Stimulated activated CD4-positive, alpha-beta T cell treated with anti-CD3 and anti-CD28 coated beads, TNF-alpha, amount 100 ng/mL, for 48 hours (primary cell): ENCODE data around the gene IGLL1.
"Not testable (repeated sequence)": the region's sequence is repeated elsewhere in the genome, so short reads cannot be mapped to it uniquely, and the experiment has no call there.

ENCODE experiments used
- DNase-seq, 3 donors: peaks; one replicate each; pipeline ENCODE4 v3.0.0-alpha.2; 2020; ENCODE audit warnings: low read depth in 3 of 3

The IGLL1 gene

DNA sequence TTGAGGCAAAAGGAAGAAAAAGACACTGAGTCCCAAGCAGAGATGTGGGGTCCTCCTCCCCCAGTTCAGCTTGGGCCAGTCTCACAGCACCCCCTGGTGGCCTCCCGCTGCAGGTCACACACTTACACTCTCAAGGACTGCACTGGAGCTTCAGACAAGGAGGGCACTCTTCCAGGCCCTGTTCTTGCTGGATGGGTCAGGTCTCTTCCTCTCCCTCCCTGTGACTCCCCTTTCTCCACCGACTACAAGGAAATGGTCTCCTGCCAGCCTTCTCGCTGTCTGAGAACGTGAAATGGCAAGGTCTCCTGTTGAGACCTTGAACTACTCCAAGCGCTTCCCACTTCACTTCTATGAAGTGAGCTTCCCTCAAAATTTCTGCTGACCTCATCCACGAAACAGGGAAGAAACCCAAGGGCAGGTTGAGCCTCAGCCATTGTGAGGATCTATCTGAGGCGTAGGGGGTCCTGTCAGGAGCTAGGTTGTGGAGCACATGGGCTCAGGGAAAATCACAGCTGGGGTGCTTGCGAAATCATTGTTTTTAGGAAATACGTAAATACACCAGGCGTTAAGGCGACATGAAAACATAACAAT is 11.2 kb upstream of the IGLL1 start:
- DNase-seq, result peak; percentile 15 to 44 (median 27)

DNA sequence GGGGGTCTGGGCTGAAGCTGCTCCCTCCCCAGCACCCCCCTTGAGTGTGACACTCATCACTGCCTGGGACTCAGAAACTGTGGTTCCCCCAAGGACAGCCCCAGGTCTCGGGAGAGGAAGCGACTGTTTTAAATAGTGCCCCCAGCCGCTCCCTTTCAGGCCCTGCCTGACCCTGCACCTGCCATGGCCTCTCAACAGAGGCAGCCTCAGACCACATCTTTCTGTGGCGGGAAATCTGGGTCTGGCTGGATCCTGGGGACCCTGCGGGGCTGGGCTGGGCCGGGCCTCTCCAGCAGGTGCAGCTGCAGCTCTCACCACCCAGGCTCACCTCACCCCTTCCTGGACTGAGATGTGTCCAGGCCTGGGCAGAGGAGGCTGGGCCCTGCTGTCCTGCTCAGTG is 3.7 kb upstream of the IGLL1 start:
- no peak for DNase-seq

DNA sequence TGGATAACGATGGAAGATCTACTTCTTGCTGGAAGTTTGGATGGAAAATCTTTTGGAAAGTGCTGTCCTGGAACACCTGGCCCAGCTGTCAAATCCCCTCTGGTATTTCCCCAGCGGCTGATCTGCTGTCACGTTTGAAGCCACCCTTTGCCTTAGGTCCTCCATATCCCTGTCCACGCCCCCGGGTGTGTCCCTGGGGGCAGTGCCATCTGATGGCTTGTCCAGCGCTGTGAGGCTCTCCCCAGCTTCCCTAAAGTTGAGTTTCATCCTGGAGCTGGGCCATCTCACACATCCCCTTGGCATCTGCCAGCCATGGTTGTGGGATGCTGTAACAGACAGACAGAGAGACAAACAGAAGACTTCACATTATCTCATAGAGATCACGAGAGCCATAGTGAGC is 3.1 kb upstream of the IGLL1 start:
- DNase-seq, result no peak

DNA sequence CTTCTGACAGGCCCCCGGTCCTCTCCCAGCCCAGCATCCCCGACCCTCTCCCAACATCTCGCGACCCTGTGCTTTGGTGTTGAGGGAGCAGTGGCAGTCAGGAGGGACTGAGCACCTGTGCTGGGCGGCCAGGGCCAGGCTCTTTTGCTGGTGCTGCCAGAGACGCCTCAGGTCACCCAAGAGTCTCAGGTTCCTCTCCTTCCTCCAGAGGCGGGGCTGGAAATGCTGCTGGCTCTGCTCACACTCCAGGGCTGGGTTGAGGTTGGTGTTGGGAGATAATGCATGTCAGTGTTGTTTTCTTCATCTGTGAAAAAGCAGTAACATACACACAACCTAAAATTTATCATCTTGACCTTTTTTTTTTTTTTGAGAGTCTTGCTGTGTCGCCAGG is 1.2 kb upstream of the IGLL1 start:
- no peak for DNase-seq

DNA sequence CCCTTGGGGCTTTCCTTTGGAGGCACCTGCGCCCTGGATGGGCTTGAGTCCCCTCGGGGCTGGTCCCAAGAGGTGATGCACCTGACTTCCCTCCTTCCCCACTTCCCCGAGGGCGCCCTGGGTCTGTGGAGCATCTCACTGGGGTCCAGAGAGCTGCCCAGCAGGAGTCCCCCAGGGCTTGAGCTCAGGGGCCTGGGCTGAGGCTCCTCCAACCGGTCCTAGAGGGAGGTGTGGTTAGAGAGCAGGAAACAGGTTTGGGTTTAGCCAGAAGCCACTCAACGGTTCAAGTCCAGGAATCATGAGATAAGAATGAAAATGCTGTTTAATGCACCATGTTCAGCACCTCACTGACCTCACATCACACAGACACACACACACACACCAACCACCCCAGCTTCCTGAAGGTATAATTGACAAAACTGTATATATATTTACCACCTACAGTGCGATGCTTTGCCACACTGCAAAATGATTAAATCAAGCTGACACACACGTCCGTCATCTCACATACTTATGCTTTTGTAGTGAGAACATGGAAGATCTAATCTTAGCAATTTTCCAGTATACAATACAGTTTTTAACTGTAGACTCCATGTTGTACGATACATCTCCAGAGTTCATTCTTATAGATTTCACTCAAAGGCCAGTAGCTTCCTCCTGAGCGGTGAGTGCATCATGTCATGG is 628 bp upstream of the IGLL1 start:
- DNase-seq, result no peak

DNA sequence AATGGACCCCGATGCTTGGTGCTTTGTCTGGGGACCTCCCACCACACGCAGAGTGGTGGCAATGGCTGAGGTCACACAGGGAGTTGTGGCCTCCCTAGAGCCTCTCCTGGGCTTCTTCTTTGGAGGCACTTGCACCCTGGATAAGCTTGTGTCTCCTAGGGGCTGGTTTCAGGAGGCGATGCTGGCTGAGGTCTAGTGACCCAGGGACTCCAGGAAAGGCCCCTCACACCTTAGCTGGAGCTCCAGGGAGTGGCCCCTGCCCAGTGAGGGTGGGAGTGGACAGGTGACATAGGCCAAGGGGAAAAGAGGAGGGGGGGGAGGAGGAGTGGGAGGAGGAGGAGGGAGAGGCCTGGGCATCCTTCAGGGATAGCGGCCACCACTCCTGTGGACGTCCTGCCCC is 810 bp downstream of the IGLL1 start:
- no peak for DNase-seq

DNA sequence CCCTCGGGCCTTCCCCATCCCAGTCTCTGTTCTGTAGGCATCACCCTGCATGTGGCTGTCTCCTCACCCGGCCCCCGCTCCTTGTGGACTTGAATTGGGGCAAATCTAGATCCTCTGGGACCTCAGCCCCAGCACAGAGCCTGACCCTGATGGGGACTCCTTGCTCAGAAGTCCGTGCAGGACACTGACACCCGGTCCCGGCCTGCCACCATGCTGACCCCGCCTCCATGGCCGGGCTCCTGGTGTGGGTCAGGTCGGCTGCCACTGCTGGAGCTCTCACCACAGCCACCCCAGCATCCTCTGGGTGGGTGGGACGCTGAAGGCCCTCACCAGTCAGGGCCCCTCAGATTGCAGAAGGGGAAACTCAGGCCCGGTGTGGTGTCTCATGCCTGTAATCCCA is 1.8 kb downstream of the IGLL1 start:
- DNase-seq, result no peak

DNA sequence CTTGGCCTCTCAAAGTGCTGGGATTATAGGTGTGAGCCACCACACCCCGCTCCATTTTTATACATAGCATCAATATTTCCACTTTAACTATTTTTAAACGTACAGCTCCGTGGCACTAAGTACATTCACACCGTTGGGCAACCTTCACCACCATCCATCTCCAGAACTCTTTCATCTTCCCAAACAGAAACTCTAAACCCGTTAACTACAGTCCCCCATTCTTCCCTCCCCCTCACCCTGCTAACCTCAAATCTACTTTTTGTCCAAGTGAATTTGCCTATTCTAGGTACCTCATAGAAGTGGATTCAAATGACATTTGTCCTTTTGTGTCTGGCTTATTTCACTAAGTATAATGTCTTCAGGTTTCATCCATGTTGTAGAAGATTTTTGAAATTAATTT is 3.4 kb downstream of the IGLL1 start:
- no peak for DNase-seq

DNA sequence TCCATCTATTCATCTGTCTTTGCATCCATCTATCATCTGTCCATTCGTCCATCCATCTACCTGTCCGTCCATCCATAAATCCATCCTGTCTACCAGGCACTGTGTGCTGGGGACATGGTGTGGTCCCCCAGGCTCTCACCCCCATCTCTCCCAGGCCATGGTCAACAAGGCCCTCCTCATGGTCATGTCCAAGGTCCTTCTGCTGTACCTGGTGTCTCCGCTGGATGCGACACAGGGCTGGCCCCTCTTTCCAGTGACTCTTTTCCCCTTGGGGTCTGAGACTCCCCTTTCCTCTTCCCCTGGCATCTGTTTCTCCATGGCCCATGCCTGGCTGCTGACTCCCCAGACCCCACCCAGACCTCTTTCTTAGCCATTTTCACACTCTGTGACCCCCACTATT is 4.5 kb downstream of the IGLL1 start:
- no peak for DNase-seq

DNA sequence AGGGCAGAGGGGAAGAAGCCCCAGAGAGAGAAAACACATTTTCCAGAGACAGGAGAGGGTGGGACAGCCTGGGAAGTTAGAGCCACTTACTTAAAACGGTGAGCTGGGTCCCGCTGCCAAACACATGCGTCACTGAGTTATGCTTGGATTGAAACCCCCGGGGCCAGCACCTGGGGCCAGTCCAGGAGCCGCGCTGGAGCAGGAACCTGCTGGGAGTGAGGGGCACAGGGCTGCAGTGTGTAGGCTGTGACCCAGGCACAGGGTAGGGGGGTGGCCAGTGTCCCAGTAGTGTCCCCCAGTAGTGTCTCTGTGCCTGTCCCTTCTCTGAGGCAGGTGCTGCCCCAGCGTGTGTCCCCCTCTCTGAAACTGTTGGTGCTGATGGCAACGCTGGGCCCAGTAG is 5.2 kb downstream of the IGLL1 start:
- DNase-seq, result no peak

DNA sequence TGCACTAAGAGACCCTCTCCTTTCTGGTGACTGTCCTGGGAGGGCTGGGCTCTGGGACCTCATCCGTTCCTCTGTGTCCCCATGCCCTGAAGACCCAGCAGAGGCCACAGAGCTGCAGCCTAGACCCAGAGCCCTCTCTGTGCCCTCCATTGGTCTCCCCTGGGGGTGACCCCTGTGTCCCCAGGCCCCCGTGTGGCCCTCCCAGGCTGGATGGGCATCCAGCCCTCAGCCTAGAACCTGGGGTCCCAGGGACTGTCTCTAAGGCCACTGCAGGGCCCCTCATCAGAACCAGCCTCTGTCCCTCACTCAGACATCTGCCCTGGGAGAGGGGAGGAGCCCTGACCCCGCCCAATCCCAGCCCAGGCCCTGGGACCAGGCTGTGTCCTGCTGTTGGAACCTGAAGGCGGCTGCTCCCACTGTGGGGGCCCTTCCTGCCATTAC is 5.7 kb downstream of the IGLL1 start:
- no peak for DNase-seq

DNA sequence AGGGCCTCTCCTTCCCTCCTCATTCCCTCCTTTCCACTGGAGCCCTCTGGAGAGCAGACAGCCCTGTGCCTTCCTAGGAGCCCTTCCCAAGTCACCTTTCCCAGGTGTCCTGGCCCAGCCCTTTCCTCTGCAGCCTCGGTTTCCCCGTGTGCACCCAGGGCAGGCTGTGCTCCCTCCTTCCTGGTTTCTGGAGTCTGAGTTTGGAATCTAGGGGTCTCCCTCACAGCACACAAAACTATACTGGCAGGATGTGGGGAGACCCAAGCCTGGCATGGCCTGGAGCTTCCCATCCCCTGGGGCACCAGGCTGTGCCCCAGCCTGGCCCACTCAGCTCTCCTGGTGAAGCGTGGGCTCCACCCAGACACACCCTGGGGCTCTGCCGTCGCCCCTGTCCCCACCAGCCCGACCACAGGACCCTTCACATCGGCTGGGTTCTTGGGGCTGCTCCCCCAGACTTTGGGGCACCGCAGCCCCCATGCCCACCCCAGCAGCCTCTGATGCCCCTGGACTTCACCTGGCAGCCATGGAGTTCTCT is 6.3 kb downstream of the IGLL1 start:
- DNase-seq, result not testable (repeated sequence)

DNA sequence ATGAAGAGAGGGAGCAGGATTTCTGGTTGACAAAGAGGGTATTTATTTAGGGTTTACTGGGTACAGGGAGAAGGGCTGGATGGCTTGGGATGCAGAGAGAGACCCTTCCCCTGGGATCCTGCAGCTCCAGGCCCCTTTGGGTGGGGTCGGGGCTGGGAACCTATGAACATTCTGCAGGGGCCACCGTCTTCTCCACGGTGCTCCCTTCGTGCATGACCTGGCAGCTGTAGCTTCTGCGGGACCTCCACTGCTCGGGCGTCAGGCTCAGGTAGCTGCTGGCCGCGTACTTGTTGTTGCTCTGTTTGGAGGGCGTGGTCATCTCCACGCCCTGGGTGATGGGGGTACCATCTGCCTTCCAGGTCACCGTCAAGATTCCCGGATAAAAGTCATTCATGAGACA is 7.0 kb downstream of the IGLL1 start:
- not testable (repeated sequence) for DNase-seq

DNA sequence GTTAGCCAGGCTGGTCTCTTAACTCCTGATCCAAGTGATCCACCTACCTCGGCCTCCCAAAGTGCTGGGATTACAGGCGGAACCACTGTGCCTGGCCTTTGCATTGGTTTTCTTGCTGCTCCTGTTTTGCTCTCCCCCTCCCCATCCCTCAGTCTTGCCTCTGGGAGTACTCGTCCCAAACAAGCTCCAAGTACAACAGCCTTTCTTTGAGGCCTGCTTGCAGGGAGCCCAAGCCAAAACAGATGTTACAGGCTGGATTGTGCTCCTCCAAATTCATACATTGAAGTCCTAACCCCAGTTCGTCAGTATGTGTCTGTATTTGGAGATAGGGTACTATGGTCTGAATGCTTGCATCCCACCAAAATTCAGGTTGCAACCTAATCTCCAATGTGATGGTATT is 8.6 kb downstream of the IGLL1 start:
- no peak for DNase-seq

DNA sequence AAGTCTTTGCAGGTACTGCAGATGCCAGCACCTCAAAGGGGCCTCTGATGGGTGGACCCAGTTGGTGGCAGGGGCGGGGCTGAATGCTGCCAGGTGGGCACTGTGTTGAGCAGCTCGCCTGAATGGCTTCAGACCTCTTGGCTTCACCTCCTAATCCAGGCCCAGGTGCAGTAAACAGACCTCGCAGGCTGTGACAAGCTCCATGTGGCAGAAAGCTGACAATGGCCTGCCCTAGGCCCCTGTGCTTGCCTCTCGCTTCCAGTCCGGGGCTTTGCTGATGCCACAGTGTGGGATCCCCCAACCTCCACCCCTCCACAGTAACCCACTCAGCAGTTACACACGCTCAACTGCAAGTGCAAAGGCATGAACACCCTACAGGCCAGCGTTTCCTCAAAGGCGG is 9.4 kb downstream of the IGLL1 start:
- no peak for DNase-seq

DNA sequence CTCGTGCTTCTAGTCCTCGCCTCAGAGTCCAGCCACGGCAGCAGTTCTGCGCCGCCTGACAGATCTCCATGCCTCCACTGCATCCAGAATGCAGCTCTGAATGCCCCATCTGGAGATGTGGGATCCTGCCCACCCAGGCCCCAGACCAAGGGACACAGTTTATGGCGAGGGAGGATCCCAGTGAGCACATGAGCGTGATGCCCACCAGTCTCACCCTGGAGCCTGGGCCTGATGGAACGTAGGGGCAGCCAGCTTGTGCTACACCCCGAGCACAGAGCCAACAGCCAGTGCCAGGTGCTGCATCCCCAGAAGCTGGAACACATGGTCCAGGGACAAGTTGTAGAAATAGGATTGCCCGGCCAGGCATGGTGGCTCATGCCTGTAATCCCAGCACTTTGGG is 10.4 kb downstream of the IGLL1 start:
- DNase-seq, result no peak

DNA sequence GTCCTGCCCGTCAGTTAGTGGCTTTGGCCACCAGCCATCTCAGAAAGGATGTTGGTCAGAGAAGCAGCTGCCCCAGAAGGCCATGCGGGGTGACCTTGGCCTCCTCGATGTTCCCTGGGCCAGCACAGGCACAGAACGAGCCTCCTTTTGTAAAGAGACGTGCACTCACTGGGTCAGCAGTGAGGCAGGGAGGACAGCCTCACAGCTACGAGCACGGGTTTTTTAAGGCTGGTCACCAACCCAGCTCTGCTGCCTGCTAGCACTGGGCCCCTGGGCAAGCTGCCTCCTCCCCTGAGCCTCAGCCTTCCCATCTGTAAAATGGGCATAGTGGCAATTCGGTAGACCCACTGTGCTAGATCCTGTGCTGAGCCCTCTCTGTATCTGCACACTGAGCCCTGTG is 10.8 kb downstream of the IGLL1 start:
- DNase-seq, result no peak

DNA sequence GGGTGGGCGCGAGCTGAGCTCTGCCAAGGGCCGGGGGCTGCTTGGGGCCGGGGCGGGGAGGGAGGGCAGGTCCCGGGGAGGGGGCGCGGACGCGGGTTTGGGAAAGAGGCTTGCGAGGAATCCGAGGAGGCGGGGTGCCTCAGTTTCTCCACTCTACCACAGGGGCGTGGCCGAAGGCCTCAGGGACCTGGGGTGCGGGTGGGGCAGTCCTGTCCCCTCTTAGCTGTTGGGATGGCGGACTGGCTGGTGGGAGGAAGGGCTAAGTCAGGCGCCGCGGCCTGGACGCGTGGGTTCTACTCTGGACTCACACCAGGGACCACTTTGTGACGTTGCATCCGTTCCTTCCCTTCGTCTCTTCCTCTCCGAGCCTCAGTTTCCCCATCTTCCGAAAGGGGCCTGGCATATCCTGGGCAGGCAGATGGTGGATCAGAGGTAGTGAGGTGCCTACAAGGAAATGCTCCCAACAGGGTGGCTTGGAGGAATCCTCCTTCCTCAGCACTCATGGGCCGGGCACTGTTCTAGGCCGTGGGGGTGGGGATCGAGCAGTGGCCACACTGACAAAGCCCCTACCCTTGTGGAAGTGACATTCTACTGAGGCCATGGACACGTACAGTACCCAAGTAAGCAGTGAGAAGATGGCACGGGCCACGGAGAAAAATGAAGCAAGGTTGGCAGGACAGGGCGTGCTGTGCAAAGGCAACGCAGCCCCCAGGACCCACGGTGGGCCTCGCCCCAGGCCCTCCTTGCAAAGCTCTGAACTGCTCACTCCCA is 13.2 kb downstream of the IGLL1 start:
- DNase-seq, result no peak

DNA sequence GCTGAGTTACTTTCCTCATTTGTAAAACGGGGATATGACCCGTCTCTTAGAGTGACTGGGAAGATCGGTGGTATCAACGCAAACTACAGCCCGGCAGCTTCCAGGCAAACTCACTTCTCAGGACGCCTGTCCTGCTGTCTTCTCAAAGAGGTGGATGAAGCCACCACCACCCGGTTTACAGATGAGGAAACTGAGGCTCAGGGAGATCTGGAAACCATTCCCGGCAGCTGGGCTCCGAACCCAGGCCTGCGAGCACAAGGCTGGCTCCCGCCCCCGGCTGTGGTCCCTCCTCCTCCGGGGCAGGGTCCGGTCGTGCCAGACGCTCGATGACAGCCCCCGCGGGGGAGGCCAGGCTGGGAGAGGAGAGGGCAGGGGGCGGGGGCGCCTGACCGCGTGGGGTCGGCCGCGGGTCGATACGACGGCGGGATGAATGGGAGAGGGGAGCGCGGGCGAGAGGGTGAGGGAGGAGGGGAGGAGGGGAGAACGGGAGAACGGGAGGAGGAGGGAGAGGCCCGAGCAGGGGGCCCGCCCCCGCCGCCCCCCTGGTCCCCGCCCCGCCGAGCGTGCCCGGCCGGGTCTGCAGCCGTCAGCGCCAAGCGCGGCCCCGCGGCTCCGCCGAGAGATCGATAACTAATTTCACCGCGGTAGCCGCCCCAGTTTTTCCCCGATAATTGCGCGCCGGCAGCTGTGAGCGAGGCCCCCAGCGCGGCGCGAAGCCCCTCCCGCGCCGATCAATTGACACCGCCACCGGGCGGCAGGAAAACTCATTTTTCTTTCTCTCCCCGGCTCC is 14.0 kb downstream of the IGLL1 start:
- no peak for DNase-seq

DNA sequence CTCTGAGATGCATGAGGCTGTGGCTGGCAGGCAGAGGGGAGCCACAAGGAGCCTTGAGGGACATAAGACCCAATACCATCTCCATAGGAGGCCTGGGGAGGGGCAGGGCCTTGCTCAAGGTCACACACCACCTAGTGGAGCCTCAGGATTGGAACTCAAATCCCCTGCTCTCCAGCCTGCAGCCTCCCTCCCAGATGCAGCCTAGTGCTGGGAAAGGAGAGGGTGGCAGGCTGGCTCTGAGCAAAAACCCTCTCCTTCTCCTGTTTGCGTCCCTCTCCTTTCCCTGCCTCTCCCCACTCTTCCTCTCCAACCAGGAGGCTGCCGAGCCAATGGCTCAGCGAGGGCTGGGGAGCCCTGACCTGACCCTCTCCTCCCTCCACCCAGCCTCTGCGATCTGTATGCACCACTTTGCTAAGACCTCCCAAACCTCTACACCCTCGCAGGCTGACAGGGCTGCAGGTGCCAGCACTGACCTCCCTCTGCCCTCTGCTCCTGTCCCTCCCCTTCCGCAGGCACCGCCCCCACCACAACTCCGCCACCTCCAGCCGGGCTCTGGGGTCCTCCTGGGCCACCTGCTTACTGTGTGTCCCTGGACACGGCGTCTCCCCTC is 14.7 kb downstream of the IGLL1 start:
- DNase-seq, result no peak

DNA sequence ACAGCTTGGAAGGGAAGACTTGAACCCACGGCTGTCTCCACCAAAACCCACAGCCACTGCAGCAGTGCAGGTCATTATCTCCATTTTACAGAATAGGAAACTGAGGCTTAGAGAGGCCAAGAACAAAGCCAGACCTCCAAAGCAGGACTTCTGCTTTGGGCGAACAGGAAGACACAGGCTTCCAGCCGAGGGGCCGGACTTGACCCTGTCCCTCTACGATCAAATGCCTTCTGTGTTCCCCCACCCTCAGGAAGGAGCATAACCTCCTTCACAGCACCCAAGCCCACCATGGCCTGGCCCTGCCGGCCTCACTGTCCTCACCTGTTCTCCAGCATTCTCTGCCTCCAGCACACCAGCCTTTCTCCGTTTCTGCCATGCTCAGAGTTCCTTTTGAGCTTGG is 15.8 kb downstream of the IGLL1 start:
- no peak for DNase-seq

DNA sequence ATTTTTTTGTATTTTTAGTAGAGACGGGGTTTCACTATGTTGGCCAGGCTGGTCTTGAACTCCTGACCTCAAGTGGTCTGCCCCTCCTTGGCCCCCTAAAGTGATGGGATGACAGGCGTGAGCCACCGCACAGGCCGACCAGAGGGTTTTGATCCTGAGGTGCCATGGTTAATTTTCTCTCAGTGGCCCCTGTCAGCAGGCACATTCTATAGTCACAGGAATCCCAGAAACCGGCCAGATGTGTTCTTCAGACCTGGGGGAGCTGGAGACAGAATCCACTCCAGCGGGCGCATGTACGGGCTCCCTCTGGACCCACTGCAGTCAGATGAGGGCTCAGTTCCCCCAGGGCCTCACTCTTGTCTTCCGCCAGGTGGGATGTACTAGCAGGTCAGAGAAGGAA is 17.0 kb downstream of the IGLL1 start:
- DNase-seq, result no peak
